Fibroblast of lung (primary cell): Measurements from ENCODE around the gene AFG3L2.

Experiments used
- CTCF ChIP-seq, 2 donors: IDR thresholded peaks in 1 of 2; conservative IDR thresholded peaks in 1 of 2; 1 replicate in 1 of 2; 2 replicates in 1 of 2; pipeline ENCODE4 v1.5.1; 2011 to 2012; ENCODE audit warnings: low read length in 2 of 2, control low read depth in 1 of 2, inconsistent platforms in 1 of 2, low read depth in 1 of 2, mild to moderate bottlenecking in 1 of 2
- EZH2 ChIP-seq: IDR thresholded peaks from 2 replicates; pipeline ENCODE4 v1.5.1; 2012; ENCODE audit warnings: low read length, control low read depth, mild to moderate bottlenecking; ENCODE audit errors: missing control alignments

GRCh38 chr18:12324991-12325725, 51.9 kb downstream of the AFG3L2 start:
- TF ChIP-seq CTCF (conservative IDR thresholded peaks at IDR 0.05 in 1 of 2, IDR thresholded peaks at IDR 0.05 in 1 of 2; ENCODE audit: low read depth in 1 of 2, low read length in 2 of 2) (no peak), EZH2 (no peak)
